GM23248 (cell line): ENCODE data around the gene NUDT2. TPM values are rescaled to one million over a fixed set of nuclear protein-coding genes. Genes with fewer than 3 reads are reported as not detected.
A peak's percentile ranks its signal among the peaks of the same experiment; 100 is the strongest.

Experiments
- DNase-seq: peaks from one replicate; pipeline ENCODE4 v3.0.0-alpha.2; 2015
- H2AFZ ChIP-seq: fragments of 200-600 bp; sonication (generic); 2 replicates; pipeline ENCODE4 v1.6.1; 2016; ENCODE audit warnings: antibody characterized with exemption
- H3F3A ChIP-seq: fragments of 200-600 bp; sonication (generic); 2 replicates; pipeline ENCODE4 v1.6.1; 2016; ENCODE audit warnings: mild to moderate bottlenecking, antibody characterized with exemption, mixed run types; ENCODE audit not compliant: insufficient read depth
- H3K27ac ChIP-seq: fragments of 200-600 bp; sonication (generic); 2 replicates; pipeline ENCODE4 v1.5.1; 2016; ENCODE audit warnings: mild to moderate bottlenecking
- H3K27me3 ChIP-seq: fragments of 200-600 bp; sonication (generic); replicated peaks from 2 replicates; pipeline ENCODE4 v1.6.1; 2016; ENCODE audit warnings: mild to moderate bottlenecking; ENCODE audit not compliant: insufficient read depth
- H3K36me3 ChIP-seq: fragments of 200-600 bp; sonication (generic); 2 replicates; pipeline ENCODE4 v1.6.1; 2016; ENCODE audit warnings: low read depth, mild to moderate bottlenecking
- H3K4me1 ChIP-seq: fragments of 200-600 bp; sonication (generic); 2 replicates; pipeline ENCODE4 v1.6.1; 2016; ENCODE audit warnings: mild to moderate bottlenecking; ENCODE audit not compliant: insufficient read depth
- H3K4me2 ChIP-seq: fragments of 200-600 bp; sonication (generic); one replicate; pipeline ENCODE4 v1.6.1; 2016; ENCODE audit warnings: mild to moderate bottlenecking; ENCODE audit not compliant: unreplicated experiment
- H3K4me3 ChIP-seq: fragments of 200-600 bp; sonication (generic); 2 replicates; pipeline ENCODE4 v1.5.1; 2016; ENCODE audit warnings: mild to moderate bottlenecking
- H3K79me2 ChIP-seq: fragments of 200-600 bp; sonication (generic); 2 replicates; pipeline ENCODE4 v1.6.1; 2016; ENCODE audit warnings: mild to moderate bottlenecking; ENCODE audit not compliant: insufficient read depth
- H3K9ac ChIP-seq: fragments of 200-600 bp; sonication (generic); 2 replicates; pipeline ENCODE4 v1.6.1; 2016; ENCODE audit warnings: mild to moderate bottlenecking
- H3K9me2 ChIP-seq: fragments of 200-600 bp; sonication (generic); 2 replicates; pipeline ENCODE4 v1.6.1; 2016; ENCODE audit warnings: mixed run types, mild to moderate bottlenecking, moderate library complexity; ENCODE audit not compliant: insufficient read depth
- H3K9me3 ChIP-seq: fragments of 200-600 bp; sonication (generic); one replicate; pipeline ENCODE4 v1.6.1; 2017; ENCODE audit warnings: low read depth
- H4K20me1 ChIP-seq: fragments of 200-600 bp; sonication (generic); 2 replicates; pipeline ENCODE4 v1.6.0; 2016; ENCODE audit not compliant: insufficient read depth
- EZH2 ChIP-seq: fragments of 200-600 bp; sonication (generic); IDR thresholded peaks from 2 replicates; pipeline ENCODE4 v1.6.1; 2018; ENCODE audit warnings: antibody characterized with exemption, mild to moderate bottlenecking; ENCODE audit not compliant: insufficient read depth, poor library complexity, severe bottlenecking
- EZH2phosphoT487 ChIP-seq: fragments of 200-600 bp; sonication (generic); IDR thresholded peaks from 2 replicates; pipeline ENCODE4 v1.6.1; 2018; ENCODE audit warnings: antibody characterized with exemption, moderate library complexity, mild to moderate bottlenecking, low read depth; ENCODE audit not compliant: insufficient read depth
- whole genome bisulfite sequencing, 2 experiments: methylation state at CpG; one replicate each; pipeline ENCODE4 v1.1.6; 2015 to 2017; ENCODE audit warnings: low lambda C conversion rate in 2 of 2, low coverage in 1 of 2; ENCODE audit errors: missing lambda C conversion rate in 2 of 2; 5-methylcytosine and 5-hydroxymethylcytosine counted together
- in situ Hi-C: fragments of 300-500 bp; cut with MboI; formaldehyde crosslinking; loops from 2 replicates; pipeline ENCODE4 v1.15.0; 2020
- polyA plus RNA-seq: library from polyadenylated mRNA; unstranded; fragments of >200 nt; fragmentation: Nextera tagmentation; extraction: Ambion mirVana; gene quantifications from 2 replicates; pipeline ENCODE4 v1.2.1, GENCODE V29; 2016
- total RNA-seq: library from RNA; depleted of rRNA; stranded (reverse); fragments of >200 nt; shearing (Covaris generic); gene quantifications from 2 replicates; pipeline ENCODE4 v1.2.3, GENCODE V29; 2014

The NUDT2 gene
- total and polyA plus RNA-seq, 2 experiments from 2014 or later: 12.5 to 17.6 TPM

DNA sequence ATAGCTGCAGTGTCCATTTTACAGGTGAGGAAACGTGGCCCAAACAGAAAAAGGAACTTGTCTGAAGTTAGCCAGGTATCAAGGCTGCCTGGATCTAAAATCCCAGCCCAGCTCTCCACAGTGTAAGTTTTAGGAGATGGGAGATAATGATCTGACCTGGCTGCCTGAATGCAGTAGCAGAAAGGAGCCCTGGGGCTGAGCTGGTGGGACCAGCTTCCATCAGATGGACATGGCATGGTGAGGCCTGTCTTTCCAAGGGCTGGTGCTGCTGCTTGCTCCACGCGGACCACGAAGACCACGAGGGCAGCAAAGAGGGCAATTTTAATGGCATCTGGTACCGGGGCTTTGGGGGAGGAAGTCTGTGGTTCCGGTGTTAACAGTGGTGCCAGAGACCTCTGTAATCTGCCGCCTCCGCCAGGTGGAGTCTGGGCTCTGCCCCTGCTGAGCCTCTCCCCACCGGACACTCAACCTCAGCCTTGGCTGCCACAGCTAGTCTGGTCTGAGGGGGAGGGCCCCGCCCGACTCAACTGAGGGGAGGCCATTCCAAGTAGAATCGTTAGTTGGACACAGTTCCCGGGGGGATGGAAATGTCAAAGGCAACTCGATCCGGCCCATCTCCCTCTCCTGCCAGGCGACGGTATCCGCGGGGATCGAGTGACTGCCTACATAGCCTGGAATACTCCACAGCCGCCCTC, 46.7 kb downstream of the NUDT2 start:
- Histone ChIP-seq H3K36me3 (no peaks in the 10 kb centered on the region), H3K27ac (no peak overlapping the region), H3K79me2 (no peaks in the 10 kb centered on the region), H3K4me2 (peak overlapping the region; percentile 88), H3K9ac (peak overlapping the region; percentile 64; the same call in 1 of the 2 replicates), H2AFZ (peak overlapping the region; percentile 89), H3K4me1 (no peaks in the 10 kb centered on the region), H3K27me3 (no peaks in the 10 kb centered on the region), H4K20me1 (no peaks in the 10 kb centered on the region), H3K9me2 (no peaks in the 10 kb centered on the region), H3K4me3 (peak overlapping the region; percentile 79), H3F3A (0 out of 2 replicates have a peak, but pooled peaks cover 5% of the 10 kb centered on the region), H3K9me3 (no peaks in the 10 kb centered on the region)
- 28 to 29% methylated on average over 19 to 22 of the region's 22 CpGs for WGBS, 2 experiments
- TF ChIP-seq EZH2: no peak
- TF ChIP-seq EZH2phosphoT487: no peak
- peak; percentile 22 for DNase-seq
- in situ Hi-C loops: loop anchor here (5.0 kb wide), 1 partner anchor 34 kb away; no protein-coding TSS in a partner anchor

DNA sequence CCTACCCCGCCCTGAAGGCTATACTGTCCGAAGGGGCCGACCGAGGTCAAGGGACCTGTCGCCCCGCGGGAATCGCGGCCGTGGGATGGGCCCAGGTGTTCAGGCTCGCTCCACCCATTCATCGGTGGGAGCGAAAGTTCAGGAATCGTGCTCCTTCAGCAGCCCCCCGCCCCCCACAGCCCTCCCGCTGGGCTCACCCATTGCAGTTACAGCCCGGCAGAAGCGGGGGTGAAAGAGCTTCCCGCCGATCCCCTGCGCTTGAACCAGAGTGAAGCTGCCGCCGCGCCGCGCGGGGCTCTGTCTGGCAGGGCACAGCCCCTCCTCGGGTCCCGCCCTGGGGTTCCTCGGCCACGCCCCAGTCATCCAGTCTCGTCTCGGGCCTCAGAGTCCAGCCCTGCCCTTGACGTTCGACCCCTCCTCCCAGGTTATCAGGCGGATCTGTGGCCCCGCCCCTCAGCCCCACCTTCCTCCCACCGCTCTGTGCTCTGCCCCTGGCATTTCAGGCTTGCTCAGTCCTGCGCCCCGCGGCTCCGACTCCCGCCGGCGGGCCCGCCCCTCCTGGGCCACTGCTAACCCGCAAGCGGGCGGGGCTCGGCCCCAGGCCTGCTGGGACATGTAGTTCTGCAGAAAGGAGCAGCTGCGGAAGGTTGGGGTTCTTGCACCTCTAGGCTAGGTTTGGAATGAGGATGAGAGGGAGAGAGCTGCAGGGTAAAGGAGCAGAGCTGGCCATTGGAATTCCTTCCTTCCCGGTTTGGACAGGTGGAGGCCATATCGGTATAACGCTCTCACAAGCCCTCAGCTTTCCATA, 47.4 kb downstream of the NUDT2 start, which contains the start of gene MYORG:
MYORG (minus strand) TSS at position 303 of the 808 bp plus-strand sequence. CDS start 3,955 bp downstream, outside the sequence.
- DNase-seq: peak; percentile 87
- peak within 1 kb of the TSS; percentile 64 for H3K9ac ChIP-seq
- H3K9me3 ChIP-seq: no peaks in the 10 kb centered on the region
- no peak for TF ChIP-seq EZH2phosphoT487
- TF ChIP-seq EZH2: no peak
- H2AFZ ChIP-seq: peak within 1 kb of the TSS; percentile 89
- no peaks in the 10 kb centered on the region for H3K4me1 ChIP-seq
- peak within 1 kb of the TSS; percentile 79 for H3K4me3 ChIP-seq
- no peaks in the 10 kb centered on the region for H3K27me3 ChIP-seq
- H3K79me2 ChIP-seq: no peaks in the 10 kb centered on the region
- H3K36me3 ChIP-seq: no peaks in the 10 kb centered on the region
- no peaks in the 10 kb centered on the region for H3K9me2 ChIP-seq
- no peak within 1 kb of the TSS for H3K27ac ChIP-seq
- H3F3A ChIP-seq: 0 out of 2 replicates have a peak, but pooled peaks cover 5% of the 10 kb centered on the region
- in situ Hi-C loops: loop anchor here (5.0 kb wide), 1 partner anchor 34 kb away; no protein-coding TSS in a partner anchor
- H3K4me2 ChIP-seq: peak within 1 kb of the TSS; percentile 88
- 1 to 3% methylated on average over 46 to 54 of the region's 54 CpGs for WGBS, 2 experiments
- no peaks in the 10 kb centered on the region for H4K20me1 ChIP-seq

DNA sequence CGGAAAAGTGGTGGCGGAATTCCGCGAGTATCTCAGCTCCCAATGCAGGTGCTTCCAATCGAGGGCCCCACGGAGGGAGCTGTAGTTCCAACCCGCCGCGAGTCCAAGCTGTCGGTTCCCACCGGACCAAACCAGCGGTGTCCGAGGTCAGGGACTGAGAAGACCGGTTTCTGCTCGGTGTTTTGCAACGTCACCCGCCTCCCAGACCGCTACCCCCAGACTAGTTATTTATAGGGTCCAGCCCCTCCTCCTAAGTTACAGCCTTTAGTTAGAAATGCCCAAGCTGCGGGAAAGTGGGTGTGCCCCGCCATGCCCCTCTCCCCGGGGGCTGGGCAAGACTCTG, 48.0 kb downstream of the NUDT2 start:
- WGBS, 2 experiments: 5 to 8% methylated on average over 21 of the region's 21 CpGs
- in situ Hi-C loops: loop anchor here (5.0 kb wide), 1 partner anchor 35 kb away; no protein-coding TSS in a partner anchor
- no peaks in the 10 kb centered on the region for H3K9me3 ChIP-seq
- peak overlapping the region; percentile 79 for H3K4me3 ChIP-seq
- H2AFZ ChIP-seq: peak overlapping the region; percentile 89
- H4K20me1 ChIP-seq: no peaks in the 10 kb centered on the region
- no peak overlapping the region for H3K27ac ChIP-seq
- 0 out of 2 replicates have a peak, but pooled peaks cover 5% of the 10 kb centered on the region for H3F3A ChIP-seq
- H3K79me2 ChIP-seq: no peaks in the 10 kb centered on the region
- DNase-seq: peak; percentile 61
- H3K27me3 ChIP-seq: no peaks in the 10 kb centered on the region
- H3K36me3 ChIP-seq: no peaks in the 10 kb centered on the region
- TF ChIP-seq EZH2: no peak
- no peak for TF ChIP-seq EZH2phosphoT487
- H3K4me1 ChIP-seq: no peaks in the 10 kb centered on the region
- no peaks in the 10 kb centered on the region for H3K9me2 ChIP-seq
- peak overlapping the region; percentile 88 for H3K4me2 ChIP-seq
- peak overlapping the region; percentile 64 for H3K9ac ChIP-seq

DNA sequence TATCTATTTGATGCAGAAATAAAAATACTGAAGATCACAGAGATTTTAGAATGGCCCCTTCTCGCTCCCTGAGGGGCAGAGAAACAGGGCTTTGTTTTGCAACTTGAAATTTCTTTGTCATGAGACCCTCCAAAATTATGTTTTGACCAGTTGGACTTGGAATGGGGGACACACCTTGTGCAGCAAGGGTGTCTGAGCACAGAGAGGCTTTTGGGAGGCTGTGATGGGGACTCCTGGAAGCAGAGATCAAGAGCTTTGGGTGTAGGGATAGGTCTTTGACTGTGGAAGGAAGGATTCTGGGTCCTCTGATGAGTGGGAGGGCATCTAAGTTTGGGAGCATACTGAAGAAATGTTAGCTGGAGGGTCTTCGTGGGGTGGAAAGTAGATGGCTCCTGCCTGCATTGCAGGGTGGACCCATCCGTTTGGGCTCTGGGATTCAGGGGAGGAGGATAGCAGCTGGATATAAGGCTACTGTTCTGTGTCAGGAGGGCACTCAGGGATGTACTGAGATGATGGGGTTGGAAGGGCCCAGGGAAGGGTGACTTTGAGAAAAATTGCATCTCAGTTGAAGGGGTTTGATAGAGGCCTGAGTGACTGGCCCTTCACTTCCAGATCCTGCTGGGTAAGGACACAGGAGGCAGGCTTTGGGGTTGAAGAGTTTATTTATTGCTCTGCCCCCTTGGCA, 49.1 kb downstream of the NUDT2 start:
- in situ Hi-C loops: loop anchor here (5.0 kb wide), 1 partner anchor 36 kb away; no protein-coding TSS in a partner anchor
- Histone ChIP-seq H3K9me3 (no peaks in the 10 kb centered on the region), H3K79me2 (no peaks in the 10 kb centered on the region), H3K36me3 (no peaks in the 10 kb centered on the region), H3K9me2 (no peaks in the 10 kb centered on the region), H3K4me1 (no peaks in the 10 kb centered on the region), H2AFZ (no peak overlapping the region), H3F3A (0 out of 2 replicates have a peak, but pooled peaks cover 5% of the 10 kb centered on the region), H3K27me3 (no peaks in the 10 kb centered on the region), H3K4me3 (no peak overlapping the region), H3K27ac (no peak overlapping the region), H3K4me2 (no peak overlapping the region), H4K20me1 (no peaks in the 10 kb centered on the region), H3K9ac (no peak overlapping the region)
- 83 to 86% methylated on average over 2 to 3 of the region's 3 CpGs for WGBS, 2 experiments
- no peak for DNase-seq
- TF ChIP-seq EZH2: no peak
- no peak for TF ChIP-seq EZH2phosphoT487
